IPS-11a (cell line): ENCODE results near the gene TMEM235.

ENCODE experiments used
- H3K4me3 ChIP-seq: one replicate; pipeline ENCODE4 v1.5.1; 2013; ENCODE audit warnings: low read depth, low read length, control low read depth

The TMEM235 gene

DNA sequence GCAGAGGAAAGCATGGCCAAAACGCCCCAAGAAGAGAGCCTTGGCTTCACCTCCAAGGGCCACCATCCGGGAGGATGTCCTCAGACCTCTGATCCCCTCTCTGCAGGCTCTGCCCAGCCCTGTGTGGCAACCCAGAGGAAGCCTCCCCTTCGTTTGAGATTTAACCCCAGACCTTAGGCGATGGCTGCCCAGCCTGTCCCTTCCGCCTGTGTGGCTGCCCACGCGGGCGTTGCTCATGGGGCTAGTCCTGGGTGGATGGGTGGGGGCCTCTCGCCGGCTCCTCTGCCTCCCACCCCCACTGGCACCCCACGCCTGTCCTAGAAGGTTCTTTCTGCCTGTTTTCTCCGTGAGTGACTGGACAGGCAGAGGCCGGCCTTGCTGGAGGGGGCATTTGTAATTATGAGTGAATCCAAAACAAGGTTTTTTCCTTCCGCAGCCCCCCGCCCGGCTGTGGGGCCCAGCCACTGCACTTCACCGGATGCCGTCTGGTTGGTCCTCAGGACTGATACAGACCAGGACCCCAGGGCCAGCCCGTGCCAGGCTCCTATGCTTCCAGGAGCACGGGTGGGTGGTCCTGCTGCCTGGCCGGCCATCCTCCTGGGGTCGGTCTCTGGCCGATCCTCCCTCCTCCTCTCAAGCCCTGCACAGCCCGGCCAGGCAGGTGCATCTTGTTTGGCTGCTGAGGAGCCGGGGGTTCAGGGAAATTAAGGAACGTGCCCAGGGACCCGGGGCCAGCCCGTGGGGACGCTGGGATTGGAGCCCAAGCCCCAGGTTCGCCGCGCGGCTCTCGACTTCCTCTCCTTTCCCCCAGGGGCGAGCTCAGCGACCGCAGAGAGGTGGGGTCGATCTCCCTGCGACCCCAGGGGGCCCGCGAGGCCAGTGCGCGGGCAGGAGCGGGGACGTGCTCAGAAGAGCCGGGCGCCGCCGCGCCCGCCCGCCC lies at the start of gene TMEM235:
Gene TMEM235 (plus strand): TSS at position 636 of the 940 bp plus-strand sequence. CDS start 393 bp downstream, outside the sequence.
- H3K4me3 ChIP-seq: peak within 1 kb of the TSS; percentile 39

DNA sequence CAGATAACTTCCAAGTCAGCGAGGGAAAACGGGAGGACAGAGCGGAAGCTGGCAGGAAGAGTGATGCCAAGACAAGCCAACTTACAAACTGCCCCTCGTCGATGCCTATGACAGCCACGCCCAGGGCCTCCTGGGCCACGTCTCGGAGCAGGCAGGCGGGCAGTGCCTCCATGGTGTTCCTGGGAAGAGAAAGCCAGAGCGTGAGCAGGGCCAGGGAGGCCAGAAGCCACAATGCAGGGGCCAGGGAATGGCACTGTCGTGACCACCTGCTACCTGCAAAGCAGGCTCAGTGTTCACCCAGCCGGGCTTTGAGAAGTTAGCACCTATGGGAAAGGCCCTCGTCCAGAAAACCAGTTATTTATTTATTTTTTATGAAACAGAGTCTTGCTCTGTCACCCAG lies 48.9 kb upstream of the TMEM235 start:
- no peak overlapping the region for H3K4me3 ChIP-seq

DNA sequence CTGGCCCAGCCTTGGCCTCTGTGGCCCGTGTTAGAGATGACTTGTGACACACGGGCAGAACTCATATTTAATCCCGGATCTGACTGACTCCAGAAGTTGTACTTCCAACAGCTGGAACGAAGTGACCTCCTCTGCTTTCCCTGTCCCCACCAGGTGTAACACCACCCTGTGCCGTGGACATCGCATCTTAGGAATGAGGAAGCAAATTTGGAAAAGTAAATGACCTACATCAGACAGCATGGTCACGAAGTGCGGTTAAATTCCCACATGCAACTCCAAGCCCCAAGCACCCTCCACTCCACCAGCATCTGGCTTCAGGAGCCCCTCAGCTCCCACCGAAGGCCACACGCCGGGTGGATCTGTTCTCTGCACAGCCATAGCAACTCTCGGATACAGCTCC lies 47.5 kb upstream of the TMEM235 start:
- H3K4me3 ChIP-seq: no peak overlapping the region

DNA sequence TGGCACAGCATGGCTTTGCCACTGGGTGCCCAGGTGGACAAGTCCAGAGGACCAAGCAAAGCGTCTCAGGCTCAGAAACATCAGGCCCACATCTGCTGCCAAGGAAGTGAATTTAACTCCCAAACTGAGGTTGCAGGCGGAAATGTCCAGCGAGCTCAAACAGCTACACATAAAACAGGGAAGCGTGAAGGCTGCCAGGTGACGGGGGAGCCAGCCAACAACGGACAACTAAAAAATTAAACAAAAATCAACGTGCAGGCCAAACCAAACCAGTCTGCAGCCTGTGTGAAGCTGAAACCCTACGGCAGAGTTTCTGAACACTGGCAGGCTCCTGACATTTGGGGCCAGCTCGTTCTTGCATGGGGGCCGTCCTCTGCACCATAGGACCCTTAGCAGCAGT lies 47.1 kb upstream of the TMEM235 start:
- H3K4me3 ChIP-seq: no peak overlapping the region

DNA sequence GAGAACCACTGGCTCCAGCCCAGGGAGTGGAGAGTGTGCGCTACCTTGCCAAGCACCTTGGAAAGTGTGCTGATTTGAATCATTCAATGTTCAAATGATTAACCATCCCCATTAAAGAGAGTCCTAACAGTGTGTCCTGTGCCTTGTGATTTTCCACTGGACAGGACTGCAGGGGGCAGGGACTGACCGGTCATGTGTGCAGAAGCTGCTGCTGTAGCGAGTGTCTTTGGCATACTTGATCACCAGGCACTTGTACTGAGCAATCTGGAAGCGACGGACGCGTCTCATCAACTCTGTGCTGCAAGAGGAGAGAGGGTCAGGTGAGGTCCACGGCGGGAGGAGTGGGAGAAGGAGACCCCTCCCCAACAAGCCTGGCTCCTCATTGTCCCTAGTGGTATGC lies 46.6 kb upstream of the TMEM235 start:
- H3K4me3 ChIP-seq: no peak overlapping the region

DNA sequence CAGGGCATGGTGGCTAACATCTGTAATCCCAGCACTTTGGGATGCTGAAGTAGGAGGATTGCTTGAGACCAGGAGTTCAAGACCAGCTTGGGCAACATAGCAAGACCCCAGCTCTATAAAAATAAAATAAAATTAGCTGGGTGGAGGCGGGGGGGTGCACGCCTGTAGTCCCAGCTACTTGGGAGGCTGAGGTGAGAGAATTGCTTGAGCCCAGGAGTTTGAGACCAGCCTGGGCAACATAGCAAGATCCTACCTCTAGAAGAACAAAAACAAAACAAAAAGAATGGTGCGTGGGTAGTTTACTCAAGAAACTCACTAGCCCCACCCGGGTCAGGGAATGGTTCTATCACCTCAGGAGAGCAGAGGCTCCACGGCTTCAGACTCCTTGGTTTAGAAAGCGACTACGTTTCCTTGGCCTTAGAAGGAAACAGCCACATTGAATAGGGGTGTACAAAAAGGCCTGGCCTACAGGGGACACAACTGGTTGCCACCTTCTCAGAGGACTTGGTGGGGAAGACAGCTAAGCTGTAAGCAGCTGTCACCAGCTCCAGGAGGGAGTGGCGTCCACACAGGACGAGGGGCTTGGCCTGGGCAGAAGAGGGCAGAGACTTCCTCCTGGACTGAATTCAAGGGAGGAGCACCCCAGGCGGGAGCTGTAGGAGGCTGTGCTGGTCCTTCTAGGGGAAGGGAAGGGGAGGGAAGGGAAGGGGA lies 45.3 kb upstream of the TMEM235 start:
- peak overlapping the region; percentile 47 for H3K4me3 ChIP-seq

DNA sequence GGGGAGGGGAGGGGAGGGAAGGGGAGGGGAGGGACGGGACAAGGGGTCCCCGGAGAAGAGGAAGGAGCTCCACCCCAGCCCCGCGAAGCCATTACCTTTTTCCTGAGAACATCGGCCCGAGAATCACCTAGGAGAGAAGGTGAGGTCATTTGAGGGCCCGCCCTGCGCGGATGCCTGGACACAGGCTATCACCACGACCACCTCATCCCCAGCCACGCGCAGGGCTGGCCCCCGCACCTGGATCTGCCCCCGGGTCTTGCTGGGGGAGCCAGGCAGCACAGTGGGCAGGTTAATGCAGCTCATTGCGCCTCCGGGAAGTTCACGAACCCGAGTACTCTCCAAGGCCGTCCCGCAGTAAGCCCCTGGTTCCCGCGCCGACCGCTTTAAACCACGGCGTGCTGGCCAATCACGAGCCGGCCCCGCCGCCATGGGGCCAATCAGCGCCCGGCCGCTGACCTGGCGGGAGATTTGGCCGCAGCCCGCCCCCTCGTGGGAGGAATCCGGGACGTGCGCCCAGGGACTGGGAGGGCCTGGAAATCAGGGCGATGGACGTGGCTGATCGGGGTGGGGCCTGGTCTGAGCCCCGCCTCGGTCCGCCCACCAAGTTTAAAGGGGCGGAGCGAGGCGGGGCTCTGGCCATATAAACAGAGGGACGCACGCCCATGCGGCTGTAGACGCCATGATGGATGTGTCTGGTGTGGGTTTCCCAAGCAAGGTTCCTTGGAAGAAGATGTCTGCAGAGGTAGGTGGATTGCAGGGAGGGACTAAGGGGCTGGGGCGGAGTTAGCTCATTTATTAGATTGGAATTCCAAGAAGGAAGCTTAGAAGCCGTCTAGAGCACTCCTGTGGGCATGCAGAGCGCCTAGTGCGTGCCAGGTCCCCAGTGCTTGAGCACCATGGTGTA lies 44.5 kb upstream of the TMEM235 start, which contains the start of the genes AFMID and TK1:
Gene AFMID (plus strand): TSS at position 671 of the 904 bp plus-strand sequence. CDS start 9 bp downstream, at position 680.
Gene TK1 (minus strand): TSS at position 361 of the 904 bp plus-strand sequence. CDS start 58 bp downstream, at position 303.
- peak within 1 kb of the TSS; percentile 67 for H3K4me3 ChIP-seq

DNA sequence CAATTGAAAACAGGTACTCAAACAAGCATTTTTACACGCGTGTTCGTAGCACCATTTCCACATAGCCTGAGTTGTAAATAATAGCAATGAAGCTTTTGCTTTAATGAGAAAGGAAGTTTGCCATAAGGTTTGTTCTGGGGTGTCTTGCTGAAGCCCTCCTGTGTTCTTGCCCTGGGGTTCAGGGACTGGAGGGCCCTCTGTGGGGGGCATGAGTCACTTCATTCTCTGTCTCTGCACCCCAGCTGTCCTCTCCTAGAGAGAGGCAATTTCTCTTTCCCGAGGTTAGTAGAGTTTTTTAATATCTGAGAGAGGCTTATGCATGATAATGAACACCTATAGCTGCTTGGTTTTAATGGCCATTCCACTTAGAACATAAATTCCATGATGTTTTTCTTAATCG lies 34.7 kb upstream of the TMEM235 start:
- H3K4me3 ChIP-seq: no peak overlapping the region

DNA sequence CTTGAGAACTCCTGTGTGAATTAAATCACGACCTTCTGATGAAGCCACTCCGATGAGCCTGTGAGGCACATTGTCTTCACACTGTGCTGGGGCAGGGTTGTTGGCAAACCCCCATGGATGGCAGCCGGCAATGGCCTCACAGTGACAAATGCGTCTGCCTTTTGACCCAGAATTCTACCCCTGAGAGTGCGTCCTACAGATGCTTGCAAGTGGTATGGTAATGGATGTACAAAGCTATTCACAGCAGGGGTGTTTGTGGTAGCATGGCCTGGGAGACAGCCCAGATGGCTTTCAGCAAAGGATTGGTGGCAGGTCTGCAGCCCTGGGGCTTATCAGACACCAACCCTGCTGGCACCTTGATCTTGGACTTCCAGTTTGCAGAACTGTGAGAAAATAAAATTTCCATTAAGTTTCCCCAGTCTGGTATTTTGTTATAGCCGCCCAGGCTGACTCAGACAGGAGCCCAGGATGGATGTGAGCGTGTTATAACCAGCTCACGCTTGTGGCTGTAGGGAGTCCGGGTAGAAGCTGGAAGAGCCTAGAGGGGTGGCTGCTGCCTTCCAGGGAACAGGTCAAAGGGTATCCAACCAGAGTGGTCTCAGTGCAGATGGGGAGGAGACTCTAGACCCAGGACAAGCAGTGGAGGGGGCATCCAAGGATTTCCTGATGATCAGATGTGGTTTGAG lies 34.1 kb upstream of the TMEM235 start:
- no peak overlapping the region for H3K4me3 ChIP-seq

DNA sequence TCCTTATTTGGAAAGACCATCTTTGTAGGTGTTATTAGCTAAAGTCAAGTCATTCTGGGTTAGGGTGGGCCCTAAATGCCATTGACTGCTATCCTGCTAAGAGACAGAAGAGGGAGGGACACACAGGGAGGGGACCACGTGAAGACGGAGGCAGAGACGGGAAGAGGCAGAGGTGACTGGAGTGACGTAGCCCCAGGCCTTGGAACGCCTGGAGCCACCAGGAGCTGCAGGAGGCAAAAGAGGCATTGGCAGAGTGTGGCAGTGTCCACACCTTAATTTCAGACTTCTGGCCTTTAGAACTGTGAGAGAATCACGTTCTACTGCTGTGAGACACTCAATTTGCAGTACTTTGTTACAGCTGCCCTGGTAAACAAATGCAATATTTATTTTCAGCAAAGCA lies 31.0 kb upstream of the TMEM235 start:
- H3K4me3 ChIP-seq: no peak overlapping the region

DNA sequence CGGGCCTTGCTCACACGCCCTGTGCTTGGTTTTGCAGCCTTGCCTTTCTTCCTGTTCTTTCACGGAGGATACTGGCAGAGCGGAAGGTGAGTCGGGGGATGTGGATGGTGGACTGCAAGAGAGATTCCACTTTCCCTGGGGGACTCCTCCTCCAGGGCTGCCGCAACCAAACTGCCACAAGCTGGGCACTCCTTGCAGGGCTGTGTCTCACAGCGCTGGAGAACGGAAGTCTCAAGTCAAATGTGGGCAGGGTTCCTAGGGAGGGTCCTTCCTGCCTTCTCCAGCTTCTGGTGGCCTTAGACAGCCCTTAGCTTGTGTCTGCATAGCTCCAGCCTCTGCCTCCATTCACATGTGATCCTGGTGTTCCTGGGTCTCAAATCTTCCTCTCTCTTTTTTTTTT lies 28.8 kb upstream of the TMEM235 start:
- H3K4me3 ChIP-seq: no peak overlapping the region

DNA sequence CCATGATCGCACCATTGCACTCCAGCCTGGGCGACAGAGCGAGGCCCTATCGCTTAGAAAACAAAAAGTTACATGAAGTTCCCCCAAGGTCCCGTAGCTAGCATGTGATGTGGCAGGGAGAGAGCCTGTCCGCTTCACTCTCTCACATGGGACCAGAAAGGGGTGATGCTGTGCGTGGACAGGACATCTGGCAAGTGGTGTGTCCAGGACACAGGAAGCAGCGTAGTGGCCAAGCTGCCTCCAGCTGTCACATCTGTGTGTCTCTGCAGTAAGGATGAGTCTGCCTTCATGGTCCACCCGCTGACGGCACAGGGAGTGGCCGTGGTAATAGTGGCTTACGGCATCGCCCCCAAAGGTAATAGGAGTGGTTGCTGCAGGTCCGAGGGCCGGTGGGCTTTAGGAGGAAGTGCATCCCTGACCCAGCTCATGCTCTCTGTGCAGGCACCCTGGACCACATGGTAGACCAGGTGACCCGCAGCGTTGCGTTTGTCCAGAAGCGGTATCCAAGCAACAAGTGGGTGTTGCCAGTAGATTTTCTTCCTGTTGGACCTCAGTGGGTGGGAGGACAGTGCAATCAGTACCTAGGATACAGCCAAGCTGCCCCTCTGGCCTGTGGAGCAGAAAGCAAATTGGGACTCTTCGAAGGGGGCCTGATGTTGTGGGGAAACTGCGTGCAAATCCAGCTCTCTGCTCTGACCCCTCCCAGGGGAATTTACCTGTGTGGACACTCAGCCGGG lies 26.9 kb upstream of the TMEM235 start:
- no peak overlapping the region for H3K4me3 ChIP-seq

DNA sequence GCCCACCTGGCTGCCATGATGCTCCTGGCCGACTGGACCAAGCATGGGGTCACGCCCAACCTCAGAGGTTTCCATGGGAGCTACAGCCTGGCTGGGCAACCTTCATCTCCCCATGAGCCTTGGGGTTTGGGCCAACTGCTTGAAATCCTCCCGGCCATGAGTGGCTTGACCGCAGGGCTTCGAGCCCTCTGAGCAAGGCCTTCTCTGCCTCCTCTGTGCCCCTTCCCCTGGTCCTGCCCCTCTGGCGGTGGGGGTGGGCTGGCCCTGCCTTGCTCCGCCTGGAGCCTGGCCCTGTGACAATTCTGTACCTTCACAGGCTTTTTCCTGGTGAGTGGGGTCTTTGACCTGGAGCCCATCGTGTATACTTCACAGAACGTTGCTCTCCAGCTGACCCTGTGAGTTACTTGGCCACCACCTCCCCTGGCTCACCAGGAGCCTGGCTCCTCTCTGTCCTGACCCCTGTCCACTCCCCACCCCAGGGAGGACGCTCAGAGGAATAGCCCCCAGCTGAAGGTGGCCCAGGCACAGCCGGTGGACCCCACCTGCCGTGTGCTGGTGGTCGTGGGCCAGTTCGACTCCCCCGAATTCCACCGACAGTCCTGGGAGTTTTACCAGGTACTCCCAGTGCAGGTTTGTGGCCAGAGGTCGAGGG lies 26.2 kb upstream of the TMEM235 start:
- no peak overlapping the region for H3K4me3 ChIP-seq

DNA sequence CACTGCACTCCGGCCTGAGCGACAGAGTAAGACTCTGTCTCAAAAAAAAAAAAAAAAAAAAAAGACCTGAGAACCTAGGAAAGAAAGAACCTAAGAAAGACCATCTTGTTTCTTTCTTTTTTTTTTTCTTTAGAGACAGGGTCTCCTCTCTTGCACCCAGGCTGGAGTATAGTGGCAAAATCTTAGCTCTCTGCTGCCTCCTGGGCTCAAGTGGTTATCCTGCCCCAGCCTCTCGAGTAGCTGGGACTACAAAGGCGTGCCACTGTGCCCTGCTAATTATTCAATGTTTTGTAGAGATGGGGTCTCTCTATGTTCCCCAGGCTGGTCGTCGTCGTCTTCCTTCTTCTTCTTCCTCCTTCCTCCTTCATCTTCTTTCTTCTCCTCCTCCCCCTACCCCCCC lies 25.1 kb upstream of the TMEM235 start:
- H3K4me3 ChIP-seq: no peak overlapping the region

DNA sequence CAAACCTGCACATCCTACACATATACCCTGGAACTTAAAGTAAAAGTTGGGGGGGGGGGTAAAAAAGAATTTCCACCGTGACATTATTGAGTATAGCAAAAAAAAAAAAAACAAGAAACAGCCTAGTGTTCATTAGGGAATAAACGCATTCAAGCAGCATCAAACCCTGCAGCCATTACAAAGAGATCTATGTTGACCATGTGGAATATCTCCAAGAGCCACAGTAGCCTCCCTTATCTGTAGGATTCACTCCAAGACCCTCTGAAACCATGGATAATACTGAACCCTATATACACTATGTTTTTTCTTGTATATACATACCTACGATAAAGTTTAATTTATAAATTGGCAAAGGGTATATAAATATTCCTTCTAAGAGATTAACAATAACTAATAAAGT lies 22.9 kb upstream of the TMEM235 start:
- H3K4me3 ChIP-seq: no peak overlapping the region

DNA sequence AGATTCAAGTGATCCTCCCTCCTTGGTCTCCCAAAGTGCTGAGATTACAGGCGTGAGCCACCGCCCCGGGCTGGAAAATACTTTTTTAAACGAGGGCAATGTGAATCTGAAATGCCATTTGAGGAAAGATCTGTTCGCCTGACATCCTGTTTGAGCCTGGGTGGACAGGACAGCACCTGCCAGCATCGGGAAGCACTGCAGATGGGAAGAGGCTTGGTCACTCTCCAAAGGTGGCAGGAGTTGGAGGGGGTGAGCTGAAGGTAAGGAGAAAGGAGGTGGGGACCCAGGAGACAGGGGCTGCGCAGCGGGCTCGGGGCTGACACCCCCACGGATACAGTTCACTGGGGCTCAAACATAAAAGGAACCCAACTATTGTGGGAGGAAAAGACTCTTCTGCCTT lies 21.3 kb upstream of the TMEM235 start:
- no peak overlapping the region for H3K4me3 ChIP-seq

DNA sequence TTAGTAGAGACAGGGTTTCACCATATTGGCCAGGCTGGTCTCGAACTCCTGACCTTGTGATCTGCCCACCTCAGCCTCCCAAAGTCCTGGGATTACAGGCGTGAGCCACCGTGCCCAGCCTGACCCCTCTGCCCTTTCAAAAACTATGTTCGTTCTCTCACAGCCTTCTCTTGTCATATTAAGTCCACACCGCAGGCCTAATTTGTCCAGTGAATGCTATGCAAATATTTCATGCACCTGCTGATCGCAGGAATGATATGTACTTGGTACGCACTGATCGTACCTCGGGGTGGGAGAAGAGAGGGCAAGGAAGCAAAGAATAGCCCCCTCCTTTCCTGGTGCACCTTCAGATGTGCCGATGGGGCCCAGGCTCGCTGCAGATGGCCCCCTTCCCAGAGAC lies 20.4 kb upstream of the TMEM235 start:
- no peak overlapping the region for H3K4me3 ChIP-seq

DNA sequence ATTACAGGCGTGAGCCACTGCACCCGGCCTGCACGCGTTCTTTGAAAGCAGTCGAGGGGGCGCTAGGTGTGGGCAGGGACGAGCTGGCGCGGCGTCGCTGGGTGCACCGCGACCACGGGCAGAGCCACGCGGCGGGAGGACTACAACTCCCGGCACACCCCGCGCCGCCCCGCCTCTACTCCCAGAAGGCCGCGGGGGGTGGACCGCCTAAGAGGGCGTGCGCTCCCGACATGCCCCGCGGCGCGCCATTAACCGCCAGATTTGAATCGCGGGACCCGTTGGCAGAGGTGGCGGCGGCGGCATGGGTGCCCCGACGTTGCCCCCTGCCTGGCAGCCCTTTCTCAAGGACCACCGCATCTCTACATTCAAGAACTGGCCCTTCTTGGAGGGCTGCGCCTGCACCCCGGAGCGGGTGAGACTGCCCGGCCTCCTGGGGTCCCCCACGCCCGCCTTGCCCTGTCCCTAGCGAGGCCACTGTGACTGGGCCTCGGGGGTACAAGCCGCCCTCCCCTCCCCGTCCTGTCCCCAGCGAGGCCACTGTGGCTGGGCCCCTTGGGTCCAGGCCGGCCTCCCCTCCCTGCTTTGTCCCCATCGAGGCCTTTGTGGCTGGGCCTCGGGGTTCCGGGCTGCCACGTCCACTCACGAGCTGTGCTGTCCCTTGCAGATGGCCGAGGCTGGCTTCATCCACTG lies 17.3 kb upstream of the TMEM235 start, which contains the start of gene BIRC5:
Gene BIRC5 (plus strand): TSS at position 238 of the 690 bp plus-strand sequence. CDS start 64 bp downstream, at position 302.
- H3K4me3 ChIP-seq: peak within 1 kb of the TSS; percentile 88
